HT-29 (cell line): ENCODE measurements around the gene FCGR1A. TPM values are rescaled to one million over a fixed set of nuclear protein-coding genes. Genes with fewer than 3 reads are reported as not detected.
"Not testable (repeated sequence)": the region's sequence is repeated elsewhere in the genome, so short reads cannot be mapped to it uniquely, and the experiment has no call there.

Experiments
- DNase-seq: peaks from one replicate; pipeline ENCODE4 v3.0.0-alpha.2; 2015; ENCODE audit warnings: low spot score
- total RNA-seq: library from RNA; depleted of rRNA; stranded (reverse); fragments of >200 nt; shearing (Covaris generic); gene quantifications from 2 replicates; pipeline ENCODE4 v1.2.3, GENCODE V29; 2014

The FCGR1A gene
- total RNA-seq, 1 experiment from 2014 or later = not detected

DNA sequence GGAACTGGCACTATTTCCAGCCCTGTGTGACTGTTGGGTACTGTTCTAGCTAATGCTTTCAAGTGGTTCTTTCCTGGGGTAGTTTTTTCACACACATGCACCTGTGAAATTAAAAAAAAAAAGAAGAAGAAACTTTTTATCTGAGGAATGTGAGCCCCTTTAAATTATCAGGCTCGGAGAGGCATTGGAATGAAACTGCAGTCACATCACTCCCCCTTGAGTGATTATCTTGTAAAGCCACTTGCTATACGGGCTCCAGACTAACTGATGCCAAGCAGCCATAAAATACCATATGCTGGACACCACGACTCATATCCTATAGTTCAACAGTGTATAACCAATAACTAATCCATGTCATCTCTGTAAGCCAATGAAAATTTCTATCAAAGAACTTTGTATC lies 5.4 kb upstream of the FCGR1A start:
- DNase-seq = not testable (repeated sequence)

- DNase-seq = not testable (repeated sequence)
These were observed 4.2 kb upstream of the FCGR1A start for GRCh38 chr1:149778313-149778712.

DNA sequence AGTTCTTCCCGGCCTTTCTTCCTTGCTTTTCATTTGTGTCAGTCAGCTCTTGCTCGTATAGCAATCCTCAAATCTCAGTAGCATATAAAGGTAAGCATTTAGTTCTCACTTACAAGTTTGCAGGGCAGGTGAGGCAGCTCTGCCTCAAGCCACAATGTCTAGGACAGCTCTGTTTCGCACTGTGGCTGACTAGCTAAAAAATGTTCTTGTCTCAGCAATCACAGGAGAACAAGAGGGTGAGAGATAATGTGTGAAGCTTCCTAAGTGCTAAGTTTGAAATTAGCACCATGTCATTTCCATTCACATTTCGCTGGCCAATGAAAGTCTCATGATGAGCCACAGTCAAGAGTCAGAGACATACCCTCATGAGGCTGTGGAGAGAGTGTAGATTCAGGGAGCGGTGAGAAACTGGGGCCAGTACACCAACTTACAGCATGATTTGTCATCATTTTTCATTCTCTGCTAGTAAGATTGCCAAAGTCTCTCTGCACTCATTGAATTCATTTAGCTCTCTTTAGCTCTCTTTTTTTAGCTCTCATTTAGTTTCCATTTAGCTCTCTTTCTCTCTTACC lies 995 bp upstream of the FCGR1A start:
- DNase-seq = not testable (repeated sequence)

DNA sequence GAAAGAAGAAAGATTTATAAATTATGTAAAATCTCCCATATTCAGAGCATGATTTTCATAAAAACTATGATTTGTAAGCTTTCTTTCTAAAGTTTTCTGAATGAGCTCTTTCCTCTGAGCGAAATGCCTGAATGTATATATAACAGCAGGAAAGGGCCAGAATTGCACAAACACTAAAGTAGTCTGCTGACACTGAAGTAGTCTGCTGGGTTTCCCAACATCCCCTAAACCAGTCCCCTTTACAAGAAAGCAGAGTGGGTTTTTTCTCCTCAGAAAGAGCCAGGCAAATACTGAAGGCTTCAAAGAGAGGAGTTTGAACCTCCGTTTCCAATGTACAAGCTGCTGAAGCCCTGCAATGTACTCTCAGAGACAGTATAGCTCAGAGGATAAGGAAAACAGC lies 795 bp downstream of the FCGR1A start:
- DNase-seq = not testable (repeated sequence)

GRCh38 chr1:149783868-149784267 lies 1.4 kb downstream of the FCGR1A start:
- not testable (repeated sequence) for DNase-seq

GRCh38 chr1:149787688-149788451 lies 5.4 kb downstream of the FCGR1A start:
- DNase-seq = not testable (repeated sequence)

GRCh38 chr1:149792502-149792901 lies 10.0 kb downstream of the FCGR1A start:
- peak; percentile 11 for DNase-seq

DNA sequence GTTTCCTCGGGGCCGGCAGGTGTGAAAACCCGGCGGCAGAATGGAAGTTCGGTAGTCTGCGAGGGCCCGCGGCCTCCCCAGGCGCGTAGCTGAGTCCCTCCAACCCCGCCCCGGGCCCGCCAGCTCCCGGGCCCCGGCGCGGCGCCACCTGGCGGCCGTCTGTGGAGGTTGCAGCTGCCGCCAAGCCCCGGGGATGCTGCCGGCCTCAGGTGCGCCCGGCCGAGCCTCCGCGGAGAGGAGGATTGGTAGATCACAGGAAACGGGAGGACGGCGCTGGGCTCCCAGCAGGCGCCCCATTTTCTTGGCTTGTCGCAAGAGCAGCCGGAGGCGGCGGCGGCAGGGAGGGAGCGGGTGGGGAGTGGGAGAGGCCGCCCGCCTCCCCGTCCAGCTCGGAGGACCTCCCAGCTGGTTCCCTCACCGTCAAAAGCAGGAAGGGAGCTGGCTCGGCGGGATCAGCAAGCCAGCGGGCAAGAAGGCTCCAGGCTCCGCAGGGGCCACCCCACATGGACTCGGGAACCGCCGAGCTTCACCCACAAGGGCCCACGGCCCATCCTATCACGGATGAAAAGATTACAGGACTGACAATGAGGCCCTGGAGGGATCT lies 10.5 kb downstream of the FCGR1A start:
- peak; percentile 71 for DNase-seq

GRCh38 chr1:149793885-149794284 lies 11.4 kb downstream of the FCGR1A start:
- not testable (repeated sequence) for DNase-seq

GRCh38 chr1:149801628-149802027 lies 19.1 kb downstream of the FCGR1A start:
- not testable (repeated sequence) for DNase-seq

GRCh38 chr1:149804417-149805080 lies 22.1 kb downstream of the FCGR1A start:
- not testable (repeated sequence) for DNase-seq

DNA sequence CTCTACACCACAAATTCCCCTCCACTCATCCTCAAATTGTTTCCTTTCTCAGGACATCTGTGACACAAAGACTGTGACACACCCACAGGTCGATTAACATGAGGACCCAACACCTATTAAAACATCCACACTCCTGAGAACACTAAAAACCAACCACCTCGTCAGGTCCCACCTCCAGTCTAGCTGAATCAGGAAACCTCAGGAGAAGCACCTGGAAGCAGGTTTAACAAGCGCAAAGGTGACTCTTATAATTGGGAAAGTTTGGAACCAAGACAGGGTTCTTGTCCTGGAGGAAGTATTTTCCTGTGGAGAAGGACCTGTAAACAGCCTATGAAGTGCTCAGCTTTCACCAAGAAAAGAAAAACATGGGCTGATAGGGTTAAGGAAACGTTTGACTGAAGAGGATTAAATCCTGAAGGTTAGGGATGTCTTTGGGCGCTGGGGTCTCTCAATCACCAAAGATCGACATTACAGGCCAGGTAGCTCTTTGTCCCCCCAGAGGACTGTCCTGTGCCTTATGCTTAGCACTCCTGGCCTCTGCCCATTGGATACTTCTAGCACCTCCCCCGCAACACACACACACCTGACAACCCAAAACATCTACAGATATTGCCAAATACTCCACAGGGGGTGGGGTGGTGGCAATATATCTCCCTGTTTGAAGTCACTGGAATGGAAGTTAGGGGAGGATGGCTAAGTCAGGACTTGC lies 28.4 kb downstream of the FCGR1A start:
- peak; percentile 30 for DNase-seq

DNA sequence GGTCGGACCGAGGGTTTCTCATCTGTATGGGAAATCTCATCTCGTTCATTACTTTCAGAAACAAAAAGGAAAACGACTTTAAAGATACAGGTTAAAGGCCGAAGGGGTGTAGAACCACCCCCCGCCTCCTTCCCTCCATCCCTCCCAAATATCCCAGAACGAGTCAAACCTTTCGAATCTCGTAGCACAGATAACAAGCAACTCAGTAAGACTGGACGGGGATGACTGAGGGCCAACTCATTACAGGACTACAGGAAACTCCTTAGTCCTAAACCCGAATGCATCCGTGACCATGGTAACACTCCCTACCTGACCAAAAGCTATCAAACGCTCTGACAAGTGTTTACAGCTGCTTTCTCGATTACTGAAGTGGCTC lies 29.0 kb downstream of the FCGR1A start:
- peak; percentile 23 for DNase-seq

- peak; percentile 90 for DNase-seq
These were observed 29.7 kb downstream of the FCGR1A start for GRCh38 chr1:149811890-149812829.

GRCh38 chr1:149812893-149813801 lies 30.7 kb downstream of the FCGR1A start:
- peak; percentile 65 for DNase-seq

DNA sequence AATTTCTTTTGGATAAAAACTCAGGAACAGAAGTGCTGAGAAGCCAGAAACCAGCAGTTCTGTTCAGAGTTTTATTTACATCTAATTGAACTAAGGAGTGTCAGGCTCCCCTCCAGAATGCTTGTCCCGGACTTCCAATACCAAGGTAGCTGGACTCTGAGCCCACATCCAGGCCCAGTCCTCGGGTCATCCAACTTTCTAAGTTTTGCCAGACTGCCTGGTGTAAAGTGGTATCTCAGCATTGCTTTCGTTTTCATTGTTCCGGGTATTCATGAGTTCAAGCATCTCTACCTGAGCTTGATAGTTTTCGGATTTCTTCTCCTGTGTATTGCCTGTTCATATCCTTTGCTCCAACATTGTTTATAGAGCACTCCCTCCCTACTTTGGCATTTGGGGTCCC lies 37.9 kb downstream of the FCGR1A start:
- not testable (repeated sequence) for DNase-seq

DNA sequence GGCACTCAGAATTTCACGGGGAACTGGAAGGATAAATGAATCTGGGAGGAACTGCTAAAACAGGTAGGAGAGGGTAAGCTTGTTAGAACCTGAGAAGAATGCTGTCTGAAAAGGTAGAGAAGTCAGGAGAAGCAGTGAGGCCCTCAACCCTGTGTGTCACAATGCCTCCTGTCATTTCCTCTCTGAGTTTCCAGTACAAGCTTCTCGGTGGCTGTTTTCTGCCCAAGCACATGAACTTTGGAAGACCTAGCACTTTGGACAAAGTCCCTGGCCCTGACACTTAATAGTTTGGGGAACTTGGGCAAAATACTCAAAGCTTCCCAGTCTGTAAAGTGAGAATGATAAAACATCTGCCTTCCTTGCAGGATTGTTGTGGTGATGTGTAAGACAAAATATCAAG lies 44.1 kb downstream of the FCGR1A start:
- not testable (repeated sequence) for DNase-seq

DNA sequence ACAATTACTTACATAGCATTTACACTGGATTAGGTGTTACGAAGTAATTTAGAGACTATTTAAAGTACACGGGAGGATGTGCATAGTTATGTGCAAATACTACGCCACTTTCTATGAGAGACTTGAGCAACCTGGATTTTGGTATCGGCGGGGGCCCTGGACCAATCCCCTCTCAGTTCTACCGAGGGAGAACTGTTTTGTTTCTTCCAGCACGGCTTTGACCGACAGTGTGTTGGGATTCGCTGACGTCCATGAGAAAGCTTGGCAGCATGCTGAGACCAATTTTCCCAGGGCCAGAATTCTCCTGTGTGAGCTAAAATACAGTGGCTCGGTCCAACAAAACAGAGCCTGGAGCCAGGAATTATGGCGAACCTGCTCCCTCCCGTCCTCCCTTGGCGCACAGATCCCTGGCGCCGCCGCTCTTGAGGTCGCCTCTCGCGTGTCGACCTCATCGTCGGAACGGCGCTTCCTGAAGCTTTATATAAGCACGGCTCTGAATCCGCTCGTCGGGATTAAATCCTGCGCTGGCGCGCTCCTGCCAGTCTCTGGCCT lies 49.3 kb downstream of the FCGR1A start:
- not testable (repeated sequence) for DNase-seq
